Nephron progenitor cell (in vitro differentiated cells): Measurements from ENCODE around the gene PHACTR3.

Experiments
- DNase-seq: peaks from one replicate; pipeline ENCODE4 v3.0.0; 2021
- H3K27ac Mint-ChIP-seq: 2 replicates; pipeline ENCODE4 v1.8.0; 2021; ENCODE audit warnings: mild to moderate bottlenecking, moderate library complexity, mixed read lengths
- H3K27me3 Mint-ChIP-seq: 2 replicates; pipeline ENCODE4 v1.8.0; 2021; ENCODE audit warnings: mild to moderate bottlenecking, low read depth, mixed read lengths; ENCODE audit not compliant: poor library complexity
- H3K36me3 Mint-ChIP-seq: 2 replicates; pipeline ENCODE4 v1.8.0; 2021; ENCODE audit warnings: low read depth, mixed read lengths
- H3K4me1 Mint-ChIP-seq: 2 replicates; pipeline ENCODE4 v1.8.0; 2021; ENCODE audit warnings: mixed read lengths
- H3K4me3 Mint-ChIP-seq: 2 replicates; pipeline ENCODE4 v1.8.0; 2021; ENCODE audit warnings: mild to moderate bottlenecking, moderate library complexity, mixed read lengths
- H3K9me3 Mint-ChIP-seq: 2 replicates; pipeline ENCODE4 v1.8.0; 2021; ENCODE audit warnings: mild to moderate bottlenecking, moderate library complexity, mixed read lengths
- CTCF ChIP-seq: fragments of 200-600 bp; sonication (generic); IDR thresholded peaks from 2 replicates; pipeline ENCODE4 v1.5.0; 2021; ENCODE audit warnings: antibody characterized with exemption

The PHACTR3 gene

DNA sequence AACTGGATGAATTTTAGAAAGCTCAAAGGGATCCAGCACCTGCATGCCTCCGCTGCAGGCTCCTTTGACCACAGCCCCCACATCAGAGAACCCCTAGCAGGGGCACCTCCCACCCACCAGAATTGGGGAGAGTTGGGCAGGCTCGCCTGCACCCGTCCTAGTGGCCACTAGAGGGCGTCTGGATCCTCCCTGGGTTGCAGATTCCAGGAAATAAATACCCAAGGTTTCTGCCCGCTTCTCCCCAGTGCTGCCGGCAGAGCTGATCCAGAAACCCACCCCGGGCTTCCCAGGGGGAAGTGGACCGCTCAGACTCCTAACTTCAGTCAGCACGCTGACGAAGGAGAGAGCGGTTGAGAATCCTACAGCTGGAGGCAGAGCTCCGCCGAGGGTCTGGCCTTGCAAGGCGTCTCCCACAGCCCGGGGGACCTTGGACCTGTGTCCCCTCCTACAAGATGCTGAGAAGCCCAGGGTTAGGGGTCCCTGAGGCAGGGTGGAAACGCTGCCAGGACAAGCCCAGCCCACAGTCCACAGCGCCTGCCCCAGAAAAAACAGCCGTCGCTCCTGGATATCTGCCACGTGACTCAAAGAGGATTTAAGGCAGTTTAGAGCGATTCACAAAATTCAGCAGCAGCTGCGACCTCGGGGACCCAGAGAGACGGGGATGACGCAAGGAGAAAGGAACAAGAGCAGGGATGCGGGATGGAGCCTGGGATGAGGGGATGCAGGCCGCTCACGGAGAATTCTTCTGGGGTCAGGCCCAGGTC lies 32.6 kb upstream of the PHACTR3 start:
- H3K27ac Mint-ChIP-seq, result no peak overlapping the region
- H3K27me3 Mint-ChIP-seq, result peaks cover 71% of the 10 kb centered on the region
- DNase-seq, result peak; percentile 84
- H3K4me1 Mint-ChIP-seq, result no peaks in the 10 kb centered on the region
- TF ChIP-seq CTCF, result peak; percentile 93
- H3K4me3 Mint-ChIP-seq, result peak overlapping the region; percentile 21
- peaks cover 13% of the 10 kb centered on the region for H3K9me3 Mint-ChIP-seq
- H3K36me3 Mint-ChIP-seq, result no peaks in the 10 kb centered on the region

DNA sequence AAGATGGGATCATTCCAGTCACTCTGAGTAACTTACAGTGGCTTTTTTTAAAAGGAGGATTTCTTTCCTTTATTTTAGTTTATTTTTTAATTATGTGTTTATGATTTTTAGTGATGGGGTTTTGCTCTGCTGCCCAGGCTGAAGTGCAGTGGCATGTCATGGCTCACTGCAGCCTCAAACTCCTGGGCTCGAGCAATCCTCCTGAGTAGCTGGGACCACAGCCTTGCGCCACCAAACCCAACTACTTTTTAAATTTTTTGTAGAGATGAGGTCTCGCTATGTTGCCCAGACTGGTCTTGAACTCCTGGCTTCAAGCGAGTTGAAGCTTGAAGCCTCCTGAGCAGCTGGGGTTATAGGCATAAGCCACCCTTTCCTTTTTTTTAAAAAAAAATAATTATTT lies 31.8 kb upstream of the PHACTR3 start:
- Mint-ChIP-seq H3K9me3 (peaks cover 14% of the 10 kb centered on the region), H3K4me3 (no peak overlapping the region), H3K27ac (no peak overlapping the region), H3K4me1 (no peaks in the 10 kb centered on the region), H3K36me3 (no peaks in the 10 kb centered on the region), H3K27me3 (peaks cover 74% of the 10 kb centered on the region)
- DNase-seq, result no peak
- no peak for TF ChIP-seq CTCF

DNA sequence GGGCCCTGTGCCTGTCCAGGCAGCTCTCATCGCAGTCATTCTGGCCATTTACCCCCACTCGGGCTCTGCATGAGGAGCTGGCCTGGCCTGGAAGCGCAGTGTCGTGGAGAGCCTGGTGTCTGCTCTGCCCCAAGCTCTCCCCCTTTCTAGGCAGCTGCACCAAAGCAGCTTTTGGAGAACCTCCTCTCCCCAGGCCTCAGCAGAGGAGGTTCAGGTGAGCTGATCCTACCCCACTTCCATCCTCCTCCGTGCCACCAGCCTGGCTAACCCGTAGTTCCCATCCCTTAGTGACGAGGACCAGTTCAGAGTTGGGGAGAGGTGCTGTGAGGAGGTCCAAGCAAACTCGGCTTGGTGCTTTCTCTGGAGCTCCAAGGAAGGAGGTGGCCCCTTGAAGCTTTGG lies 30.5 kb upstream of the PHACTR3 start:
- Mint-ChIP-seq H3K9me3 (peaks cover 17% of the 10 kb centered on the region), H3K4me1 (no peaks in the 10 kb centered on the region), H3K27ac (no peak overlapping the region), H3K36me3 (no peaks in the 10 kb centered on the region), H3K4me3 (no peak overlapping the region), H3K27me3 (peaks cover 84% of the 10 kb centered on the region)
- TF ChIP-seq CTCF, result no peak
- DNase-seq, result no peak

DNA sequence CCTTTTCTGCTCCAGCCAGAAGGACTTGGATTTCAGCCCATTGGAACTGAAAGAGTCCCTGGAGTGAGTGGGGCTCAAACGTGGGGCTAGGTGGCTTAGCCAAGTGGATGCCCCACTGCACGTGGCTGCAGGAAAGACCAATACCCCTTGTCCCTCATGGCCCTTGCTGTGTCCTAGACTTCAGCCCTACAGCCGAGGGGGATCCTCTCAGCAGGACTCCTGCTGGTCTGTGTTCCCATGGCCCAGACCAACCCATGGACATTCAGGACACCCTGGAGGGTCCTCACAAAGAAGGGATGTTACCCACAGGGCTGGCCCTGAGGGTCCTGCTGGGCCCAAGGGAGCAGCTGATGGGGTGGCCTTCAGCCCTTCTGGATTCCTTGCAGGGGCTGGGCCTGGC lies 30.0 kb upstream of the PHACTR3 start:
- Mint-ChIP-seq H3K4me3 (no peak overlapping the region), H3K9me3 (peaks cover 21% of the 10 kb centered on the region), H3K4me1 (no peaks in the 10 kb centered on the region), H3K27ac (no peak overlapping the region), H3K36me3 (no peaks in the 10 kb centered on the region), H3K27me3 (peaks cover 85% of the 10 kb centered on the region)
- DNase-seq, result no peak
- no peak for TF ChIP-seq CTCF

DNA sequence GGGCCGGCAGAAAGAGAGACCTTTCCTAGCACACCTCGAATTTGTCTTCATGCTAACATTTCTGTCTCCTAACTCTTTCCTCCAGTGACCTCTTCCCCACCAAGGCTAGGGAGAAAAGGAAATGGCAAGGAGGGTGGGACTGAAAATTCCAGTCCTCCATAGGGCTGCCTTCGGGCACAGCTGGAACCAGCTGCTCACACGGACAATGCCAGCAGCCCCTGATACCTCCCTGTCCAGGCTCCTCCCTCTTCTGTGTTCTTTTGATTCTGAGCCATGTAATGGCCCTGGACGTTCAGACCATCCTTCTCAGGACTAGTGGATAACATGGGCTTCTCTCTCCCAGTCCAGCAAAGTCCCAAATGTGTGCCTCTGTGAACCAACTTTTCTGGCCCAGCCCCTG lies 29.1 kb upstream of the PHACTR3 start:
- Mint-ChIP-seq H3K4me1 (peaks cover 8% of the 10 kb centered on the region), H3K9me3 (peaks cover 27% of the 10 kb centered on the region), H3K4me3 (no peak overlapping the region), H3K36me3 (no peaks in the 10 kb centered on the region), H3K27me3 (peaks cover 92% of the 10 kb centered on the region), H3K27ac (no peak overlapping the region)
- no peak for DNase-seq
- TF ChIP-seq CTCF, result no peak

DNA sequence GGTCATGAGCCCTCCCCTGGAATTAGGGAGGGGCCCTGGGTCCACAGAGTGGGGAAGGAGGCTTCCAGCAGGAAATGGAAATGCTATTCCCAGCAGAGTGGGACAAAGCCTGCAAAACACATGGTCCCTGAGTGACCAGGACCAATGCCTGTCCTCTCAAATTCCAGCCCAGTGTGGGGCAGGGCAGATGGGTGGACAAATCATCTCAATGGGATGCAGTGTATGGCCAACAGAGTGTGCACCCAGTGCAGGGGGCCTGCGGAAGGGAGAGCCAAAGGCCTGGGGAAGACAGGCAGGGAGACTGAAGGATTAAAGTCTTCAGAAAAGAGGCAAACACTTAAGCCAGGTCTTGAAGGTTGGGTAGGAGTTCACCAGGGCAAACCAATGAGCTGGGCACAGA lies 28.7 kb upstream of the PHACTR3 start:
- DNase-seq, result no peak
- Mint-ChIP-seq H3K9me3 (peaks cover 27% of the 10 kb centered on the region), H3K36me3 (no peaks in the 10 kb centered on the region), H3K27me3 (peaks cover 92% of the 10 kb centered on the region), H3K27ac (no peak overlapping the region), H3K4me3 (no peak overlapping the region), H3K4me1 (peaks cover 9% of the 10 kb centered on the region)
- TF ChIP-seq CTCF, result no peak
